ENCODE data around the gene GREB1L. TPM values are rescaled to one million over a fixed set of nuclear protein-coding genes. Genes with fewer than 3 reads are reported as not detected.
"Not testable (repeated sequence)": the region's sequence is repeated elsewhere in the genome, so short reads cannot be mapped to it uniquely, and the experiment has no call there.

The GREB1L gene
- total RNA-seq, 1 experiment from 2014 or later = 0.07 TPM

DNA sequence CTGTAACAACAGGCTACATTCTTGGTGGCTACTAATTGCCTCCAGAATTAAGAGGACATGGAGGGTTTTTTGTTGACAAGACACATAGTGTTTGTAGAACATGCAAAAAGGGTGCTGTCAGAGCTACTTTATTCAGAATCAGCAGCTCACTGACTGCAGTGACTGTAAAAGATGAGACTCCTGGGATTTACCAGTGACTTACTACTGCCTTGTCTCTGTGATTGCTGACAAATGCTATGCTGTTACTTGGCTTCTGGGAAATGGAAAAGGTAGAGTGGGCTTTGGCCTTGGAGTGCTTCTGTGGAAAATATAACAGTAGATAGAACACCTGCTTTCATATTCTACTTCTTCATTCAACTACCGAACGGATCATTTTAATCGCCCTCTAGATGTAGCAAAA is 47.8 kb downstream of the GREB1L start:
- H3K4me3 ChIP-seq = no peak overlapping the region
- no peaks in the 10 kb centered on the region for H3K27me3 ChIP-seq
- no peaks in the 10 kb centered on the region for H3K9me3 ChIP-seq
- DNase-seq = no peak
- H3K36me3 ChIP-seq = no peaks in the 10 kb centered on the region

GRCh38 chr18:21291106-21291505 is 49.1 kb downstream of the GREB1L start:
- H3K9me3 ChIP-seq = no peaks in the 10 kb centered on the region
- no peaks in the 10 kb centered on the region for H3K36me3 ChIP-seq
- DNase-seq = no peak
- no peak overlapping the region for H3K4me3 ChIP-seq
- H3K27me3 ChIP-seq = no peaks in the 10 kb centered on the region

GRCh38 chr18:21293479-21293878 is 51.4 kb downstream of the GREB1L start:
- no peaks in the 10 kb centered on the region for H3K9me3 ChIP-seq
- no peak for DNase-seq
- H3K27me3 ChIP-seq = no peaks in the 10 kb centered on the region
- no peak overlapping the region for H3K4me3 ChIP-seq
- H3K36me3 ChIP-seq = no peaks in the 10 kb centered on the region

DNA sequence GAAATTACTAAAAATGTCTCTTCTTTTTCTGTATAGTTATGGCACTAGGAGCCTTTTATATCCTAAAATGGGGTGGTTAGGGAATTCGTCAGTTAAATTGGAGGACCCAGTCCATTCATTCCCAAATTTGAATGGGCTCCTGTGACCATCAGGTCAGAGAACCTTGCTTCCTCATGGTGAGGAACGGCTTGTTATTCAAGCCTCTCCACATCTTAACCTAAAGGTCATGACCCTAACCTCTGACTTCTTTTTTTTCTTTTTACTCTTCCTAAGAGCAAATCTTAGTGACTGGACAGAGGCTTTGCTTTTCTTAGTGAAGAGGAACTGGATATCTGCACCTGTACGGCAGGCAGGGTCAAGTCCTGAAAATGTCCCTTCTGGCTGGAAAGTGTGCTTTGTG is 53.1 kb downstream of the GREB1L start:
- no peaks in the 10 kb centered on the region for H3K27me3 ChIP-seq
- H3K36me3 ChIP-seq = no peaks in the 10 kb centered on the region
- no peaks in the 10 kb centered on the region for H3K9me3 ChIP-seq
- DNase-seq = no peak
- H3K4me3 ChIP-seq = no peak overlapping the region

DNA sequence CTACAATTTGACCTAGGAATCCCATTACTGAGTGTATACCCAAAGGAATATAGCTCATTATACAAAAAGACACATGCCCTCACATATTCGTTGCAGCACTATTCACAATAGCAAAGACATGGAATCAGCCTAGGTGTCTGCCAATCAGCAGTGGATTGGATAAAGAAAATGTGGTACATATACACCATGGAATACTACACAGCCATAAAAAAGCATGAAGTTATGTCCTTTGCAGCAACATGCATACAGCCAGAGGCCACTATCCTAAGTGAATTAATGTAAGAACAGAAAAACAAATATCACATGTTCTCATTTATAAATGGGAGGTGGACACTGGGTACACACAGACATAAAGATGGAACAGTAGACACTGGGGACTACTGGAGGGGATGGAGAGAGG is 54.0 kb downstream of the GREB1L start:
- Histone ChIP-seq H3K36me3 (no peaks in the 10 kb centered on the region), H3K4me3 (no peak overlapping the region), H3K27me3 (no peaks in the 10 kb centered on the region), H3K9me3 (no peaks in the 10 kb centered on the region)
- no peak for DNase-seq

- no peak for DNase-seq
- no peaks in the 10 kb centered on the region for H3K27me3 ChIP-seq
- H3K4me3 ChIP-seq = no peak overlapping the region
- H3K36me3 ChIP-seq = no peaks in the 10 kb centered on the region
- no peaks in the 10 kb centered on the region for H3K9me3 ChIP-seq
Observed at GRCh38 chr18:21298351-21298750, 56.3 kb downstream of the GREB1L start.

- no peaks in the 10 kb centered on the region for H3K36me3 ChIP-seq
- DNase-seq = no peak
- H3K9me3 ChIP-seq = no peaks in the 10 kb centered on the region
- no peak overlapping the region for H3K4me3 ChIP-seq
- no peaks in the 10 kb centered on the region for H3K27me3 ChIP-seq
Observed at GRCh38 chr18:21300035-21300907, 58.2 kb downstream of the GREB1L start.

DNA sequence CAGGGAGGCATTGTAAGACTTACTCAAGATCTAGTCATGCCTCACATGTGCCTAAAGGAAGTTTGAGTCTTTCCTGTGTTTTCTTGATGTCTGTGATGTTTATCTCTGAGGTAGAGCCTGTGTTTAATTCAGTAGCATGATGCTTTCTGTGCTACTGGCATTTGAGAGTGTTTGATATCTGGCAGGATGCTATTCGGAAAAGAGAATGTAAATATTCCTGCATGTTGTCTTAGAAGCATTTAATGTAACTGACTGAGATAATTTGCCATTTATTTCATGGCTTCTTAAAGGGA is 58.8 kb downstream of the GREB1L start:
- Histone ChIP-seq H3K9me3 (no peaks in the 10 kb centered on the region), H3K4me3 (no peak overlapping the region), H3K27me3 (no peaks in the 10 kb centered on the region), H3K36me3 (no peaks in the 10 kb centered on the region)
- no peak for DNase-seq

DNA sequence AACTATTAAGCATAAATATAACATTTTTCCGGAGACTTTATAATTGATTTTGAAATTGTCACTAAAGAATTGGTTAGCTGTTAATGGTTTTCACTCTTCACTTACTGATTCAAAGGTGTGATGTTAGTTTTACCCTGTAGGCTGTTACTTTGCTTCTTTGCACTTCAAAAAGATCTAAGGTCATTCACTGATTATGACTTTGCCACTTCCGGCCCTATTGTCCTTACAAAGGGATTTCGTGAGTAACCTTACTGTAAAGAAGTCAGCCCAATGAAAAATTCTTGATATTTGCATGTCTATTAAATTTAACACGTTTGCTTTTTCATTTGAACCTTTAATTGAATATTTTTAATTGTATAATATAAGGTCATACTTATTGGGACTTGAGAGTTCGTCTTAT is 61.4 kb downstream of the GREB1L start:
- H3K9me3 ChIP-seq = no peaks in the 10 kb centered on the region
- H3K36me3 ChIP-seq = no peaks in the 10 kb centered on the region
- H3K4me3 ChIP-seq = no peak overlapping the region
- H3K27me3 ChIP-seq = no peaks in the 10 kb centered on the region
- DNase-seq = no peak

DNA sequence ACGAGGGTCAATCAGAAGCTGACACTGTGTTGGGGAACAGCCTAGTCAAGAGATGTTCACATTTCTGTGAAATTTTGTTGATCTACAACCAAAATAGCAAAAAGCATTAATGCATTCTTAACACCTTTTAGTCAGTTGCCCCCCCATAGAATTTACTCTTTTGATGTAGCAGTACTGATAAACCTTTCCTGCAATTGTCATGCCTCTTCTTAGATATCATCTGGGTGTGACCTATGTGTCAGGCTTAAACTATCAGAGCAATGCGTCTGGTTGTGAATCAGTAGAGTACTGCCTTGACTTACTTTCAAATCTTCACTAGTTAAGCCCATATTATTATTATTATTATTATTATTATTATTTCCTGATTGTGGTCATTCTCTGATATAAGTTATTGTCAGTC is 61.9 kb downstream of the GREB1L start:
- DNase-seq = no peak
- Histone ChIP-seq H3K9me3 (no peaks in the 10 kb centered on the region), H3K4me3 (no peak overlapping the region), H3K27me3 (no peaks in the 10 kb centered on the region), H3K36me3 (no peaks in the 10 kb centered on the region)

GRCh38 chr18:21305621-21306020 is 63.6 kb downstream of the GREB1L start:
- Histone ChIP-seq H3K36me3 (no peaks in the 10 kb centered on the region), H3K4me3 (no peak overlapping the region), H3K27me3 (no peaks in the 10 kb centered on the region), H3K9me3 (no peaks in the 10 kb centered on the region)
- DNase-seq = no peak

GRCh38 chr18:21306368-21306767 is 64.3 kb downstream of the GREB1L start:
- H3K36me3 ChIP-seq = no peaks in the 10 kb centered on the region
- no peaks in the 10 kb centered on the region for H3K27me3 ChIP-seq
- DNase-seq = no peak
- no peaks in the 10 kb centered on the region for H3K9me3 ChIP-seq
- no peak overlapping the region for H3K4me3 ChIP-seq

- DNase-seq = no peak
- no peaks in the 10 kb centered on the region for H3K36me3 ChIP-seq
- no peaks in the 10 kb centered on the region for H3K27me3 ChIP-seq
- H3K4me3 ChIP-seq = no peak overlapping the region
- H3K9me3 ChIP-seq = no peaks in the 10 kb centered on the region
Observed at GRCh38 chr18:21307578-21307977, 65.5 kb downstream of the GREB1L start.

DNA sequence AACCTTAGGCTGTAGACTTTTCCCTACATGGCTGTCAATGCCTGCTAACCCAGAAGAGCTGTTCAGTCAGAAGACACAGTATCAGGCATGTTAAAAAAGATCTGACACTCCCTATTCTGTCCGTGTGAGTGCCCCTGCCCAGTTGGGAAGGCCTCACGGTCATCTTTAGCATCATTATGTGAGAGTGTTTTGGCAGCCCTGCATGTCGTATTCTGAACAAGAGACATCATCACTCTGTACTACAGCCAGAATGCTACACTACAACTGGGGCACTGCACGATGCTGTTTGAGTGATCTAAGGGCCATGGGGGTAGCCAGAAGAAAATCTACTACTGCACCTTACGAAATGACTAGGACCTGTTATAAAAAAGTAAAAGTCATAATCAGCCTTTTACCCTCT is 67.2 kb downstream of the GREB1L start:
- DNase-seq = no peak

DNA sequence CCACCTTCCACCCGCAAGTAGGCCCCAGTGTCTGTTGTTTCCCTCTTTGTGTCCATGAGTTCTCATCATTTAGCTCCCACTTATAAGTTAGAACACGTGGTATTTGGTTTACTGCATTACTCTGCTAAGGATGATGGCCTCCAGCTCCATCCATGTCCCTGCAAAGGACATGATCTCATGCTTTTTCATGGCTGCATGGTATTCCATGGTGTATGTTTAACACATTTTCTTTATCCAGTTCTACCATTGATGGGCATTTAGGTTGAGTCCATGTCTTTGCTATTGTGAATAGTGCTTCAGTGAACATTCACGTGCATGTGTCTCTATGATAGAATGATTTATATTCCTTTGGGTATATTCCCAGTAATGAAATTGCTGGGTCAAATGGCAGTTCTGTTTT is 69.9 kb downstream of the GREB1L start:
- not testable (repeated sequence) for DNase-seq, H3K36me3 ChIP-seq, H3K27me3 ChIP-seq, H3K4me3 ChIP-seq, H3K9me3 ChIP-seq

More for the DNA sequence above, 67.2 kb downstream of the GREB1L start:
- Histone ChIP-seq H3K27me3 (no peaks in the 10 kb centered on the region), H3K36me3 (no peaks in the 10 kb centered on the region), H3K9me3 (no peaks in the 10 kb centered on the region), H3K4me3 (no peak overlapping the region)

GRCh38 chr18:21313576-21313975 is 71.5 kb downstream of the GREB1L start:
- H3K4me3 ChIP-seq = no peak overlapping the region
- no peak for DNase-seq

GRCh38 chr18:21314724-21315123 is 72.7 kb downstream of the GREB1L start:
- DNase-seq = no peak
- Histone ChIP-seq H3K27me3 (no peaks in the 10 kb centered on the region), H3K4me3 (no peak overlapping the region), H3K9me3 (no peaks in the 10 kb centered on the region), H3K36me3 (no peaks in the 10 kb centered on the region)

More at GRCh38 chr18:21313576-21313975, 71.5 kb downstream of the GREB1L start:
- H3K36me3 ChIP-seq = no peaks in the 10 kb centered on the region
- H3K9me3 ChIP-seq = no peaks in the 10 kb centered on the region
- H3K27me3 ChIP-seq = no peaks in the 10 kb centered on the region

DNA sequence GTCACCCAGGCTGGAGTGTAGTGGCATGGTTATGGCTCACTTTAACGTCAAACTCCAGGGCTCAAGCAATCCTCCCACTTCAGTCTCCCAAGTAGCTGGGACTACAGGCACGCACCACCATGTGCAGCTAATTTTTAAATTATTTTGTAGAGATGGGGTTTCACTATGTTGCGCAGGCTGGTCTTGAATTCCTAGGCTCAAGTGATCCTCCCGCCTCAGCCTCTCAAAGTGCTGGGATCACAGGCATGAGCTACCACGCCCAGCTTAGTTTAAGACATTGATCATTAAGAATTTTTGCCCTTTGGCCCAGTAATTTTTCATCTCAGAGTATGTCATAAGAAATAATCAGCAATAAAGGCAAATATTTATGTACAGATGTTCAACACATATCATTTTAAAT is 73.1 kb downstream of the GREB1L start:
- not testable (repeated sequence) for H3K27me3 ChIP-seq, H3K36me3 ChIP-seq, H3K9me3 ChIP-seq, H3K4me3 ChIP-seq, DNase-seq
